Measurements from ENCODE around the gene PTGS1. TPM values are rescaled to one million over a fixed set of nuclear protein-coding genes. Genes with fewer than 3 reads are reported as not detected.

The PTGS1 gene
- total and polyA plus RNA-seq, 2 of the 13 experiments (the other 11 are each of a cell fraction or from before 2014, with no cell fraction given) = 0.07 to 0.08 TPM

GRCh38 chr9:122372856-122373845 lies 2.3 kb downstream of the PTGS1 start:
- FAIRE-seq = no peak
- no TSS peak for BruUV-seq (replicated peaks)
- peaks cover 26% of the 10 kb centered on the region for H3K4me1 ChIP-seq (ENCODE audit: insufficient read depth, low read length)
- H2AFZ ChIP-seq (ENCODE audit: low read length) = no peak overlapping the region
- H3K9ac ChIP-seq (ENCODE audit: insufficient read depth, low read depth, low read length) = no peak overlapping the region
- POLR2A ChIA-PET = no interaction called here
- WGBS (ENCODE audit: low lambda C conversion rate) = 56% methylated on average over 14 of the region's 19 CpGs
- no peaks in the 10 kb centered on the region for H4K20me1 ChIP-seq (ENCODE audit: insufficient read depth, low read length)
- H3K27ac ChIP-seq (ENCODE audit: extremely low read length, insufficient read depth, low read length) = no peak overlapping the region
- intact Hi-C loops (cut with micrococcal nuclease; ENCODE audit: unreplicated experiment) = no loop called here
- no peaks in the 10 kb centered on the region for H3K79me2 ChIP-seq (ENCODE audit: insufficient read depth, low read length)
- no peak for TF ChIP-seq DDIT3 (CRISPR knock-in tag; IDR thresholded peaks at IDR 0.05)
- TF ChIP-seq ZFP91 (CRISPR knock-in tag; IDR thresholded peaks at IDR 0.05; ENCODE audit: borderline replicate concordance) = no peak
- TF ChIP-seq TMF1 (CRISPR knock-in tag; IDR thresholded peaks at IDR 0.05; ENCODE audit: low read depth) = no peak
- TF ChIP-seq RFX3 (CRISPR knock-in tag; IDR thresholded peaks at IDR 0.05) = no peak
- no peak for TF ChIP-seq ZNF281 (CRISPR knock-in tag; IDR thresholded peaks at IDR 0.05; ENCODE audit: borderline replicate concordance)
- no peak for TF ChIP-seq ZNF512 (CRISPR knock-in tag; IDR thresholded peaks at IDR 0.05)
- ATAC-seq = no peak
- H3K36me3 ChIP-seq (replicated peaks in 1 of 2; ENCODE audit: control insufficient read depth in 1 of 2, insufficient read depth in 2 of 2, low read length in 2 of 2) = no peaks in the 10 kb centered on the region
- in situ Hi-C loops (cut with HindIII; ENCODE audit: extremely low pct_ligation_motif_present, low pct_unique_long_range_greater_than_20kb) = loop anchor here (25.0 kb wide), 1 partner anchor 439 kb away; the partner anchor contains the start of gene OR1K1
- no peak overlapping the region for H3K4me3 ChIP-seq (replicated peaks in 1 of 3; ENCODE audit: insufficient read depth in 1 of 3, low read depth in 2 of 3, low read length in 3 of 3)
- no peak overlapping the region for H3K4me2 ChIP-seq (ENCODE audit: low read depth, low read length)
- CTCF ChIA-PET (ENCODE audit: low intra/inter-chr PET ratio, low total read pairs) = no interaction called here
- DNase-seq (ENCODE audit: low spot score) = no peak
- peaks cover 0 to 18% of the 10 kb centered on the region in 2 experiments for H3K27me3 ChIP-seq (ENCODE audit: control insufficient read depth in 1 of 2, insufficient read depth in 2 of 2, low read length in 2 of 2)
- no peaks in the 10 kb centered on the region for H3K9me3 ChIP-seq (ENCODE audit: low read length)

Measured in HepG2 (cell line).